22Rv1 (cell line): Measurements from ENCODE around the gene LSM4.

Experiments
- CTCF ChIP-seq: fragments of 450-650 bp; IDR thresholded peaks from 2 replicates; pipeline ENCODE4 v1.5.1; 2017; ENCODE audit warnings: mild to moderate bottlenecking
- ZFX ChIP-seq: fragments of 450-650 bp; IDR thresholded peaks from 2 replicates; pipeline ENCODE4 v1.6.1; 2017; ENCODE audit warnings: antibody characterized with exemption, borderline replicate concordance

GRCh38 chr19:18293642-18294466 is 29.0 kb downstream of the LSM4 start:
- no peak for TF ChIP-seq CTCF
- no peak for TF ChIP-seq ZFX
